Muscle of leg (tissue), 9 donors: ENCODE data around the gene FAM180A. TPM values are rescaled to one million over a fixed set of nuclear protein-coding genes. Genes with fewer than 3 reads are reported as not detected.

Experiments used
- polyA plus RNA-seq, 8 donors: library from polyadenylated mRNA; unstranded; fragments of 120-200 nt; gene quantifications; one replicate each; pipeline versions ENCODE4 v1.2.1 to v1.2.3, GENCODE V29; 2013; ENCODE audit warnings: inconsistent platforms in 1 of 8, low replicate concordance in 1 of 8; ENCODE audit not compliant: insufficient read length in 8 of 8, insufficient read depth in 1 of 8
- total RNA-seq: library from RNA; stranded (reverse); fragments of 120-200 nt; gene quantifications from one replicate; pipeline ENCODE4 v1.2.4, GENCODE V29; 2013

Gene FAM180A
- total and polyA plus RNA-seq, 9 donors = 0.17 to 0.96 (median 0.35) TPM; not detected in 1

Other genes with a start within 250 kb of the FAM180A start
- gene CNOT4, start 238.7 kb downstream of the FAM180A start, total RNA-seq = 12.1 TPM
- 10 to 100 TPM; 16.6 to 23.3 (median 20.9) TPM for gene CNOT4, start 238.7 kb downstream of the FAM180A start, polyA plus RNA-seq
- 37.2 TPM for gene NUP205, start 190.9 kb downstream of the FAM180A start, total RNA-seq
- gene NUP205, start 190.9 kb downstream of the FAM180A start, polyA plus RNA-seq = 10 to 100 TPM; 29.6 to 40.5 (median 33.7) TPM
- 16.9 TPM for gene STMP1, start 86.3 kb downstream of the FAM180A start, total RNA-seq
- gene STMP1, start 86.3 kb downstream of the FAM180A start, polyA plus RNA-seq = 10 to 100 TPM; 38.6 to 52.3 (median 50.2) TPM
- 0.09 TPM for gene SLC13A4, start 20.6 kb downstream of the FAM180A start, total RNA-seq
- gene SLC13A4, start 20.6 kb downstream of the FAM180A start, polyA plus RNA-seq = 1 to 10 TPM in 5 of 8 donors, under 1 TPM in 3; 0.29 to 4.2 (median 1.9) TPM
- gene MTPN, start 228.5 kb upstream of the FAM180A start, total RNA-seq = 48.6 TPM
- 100 to 1,000 TPM in 5 of 8 donors, 10 to 100 TPM in 3; 77.0 to 117 (median 101) TPM for gene MTPN, start 228.5 kb upstream of the FAM180A start, polyA plus RNA-seq